Measurements from ENCODE around the gene CLEC10A.
"Not testable (repeated sequence)": the region's sequence is repeated elsewhere in the genome, so short reads cannot be mapped to it uniquely, and the experiment has no call there.

CLEC10A gene

DNA sequence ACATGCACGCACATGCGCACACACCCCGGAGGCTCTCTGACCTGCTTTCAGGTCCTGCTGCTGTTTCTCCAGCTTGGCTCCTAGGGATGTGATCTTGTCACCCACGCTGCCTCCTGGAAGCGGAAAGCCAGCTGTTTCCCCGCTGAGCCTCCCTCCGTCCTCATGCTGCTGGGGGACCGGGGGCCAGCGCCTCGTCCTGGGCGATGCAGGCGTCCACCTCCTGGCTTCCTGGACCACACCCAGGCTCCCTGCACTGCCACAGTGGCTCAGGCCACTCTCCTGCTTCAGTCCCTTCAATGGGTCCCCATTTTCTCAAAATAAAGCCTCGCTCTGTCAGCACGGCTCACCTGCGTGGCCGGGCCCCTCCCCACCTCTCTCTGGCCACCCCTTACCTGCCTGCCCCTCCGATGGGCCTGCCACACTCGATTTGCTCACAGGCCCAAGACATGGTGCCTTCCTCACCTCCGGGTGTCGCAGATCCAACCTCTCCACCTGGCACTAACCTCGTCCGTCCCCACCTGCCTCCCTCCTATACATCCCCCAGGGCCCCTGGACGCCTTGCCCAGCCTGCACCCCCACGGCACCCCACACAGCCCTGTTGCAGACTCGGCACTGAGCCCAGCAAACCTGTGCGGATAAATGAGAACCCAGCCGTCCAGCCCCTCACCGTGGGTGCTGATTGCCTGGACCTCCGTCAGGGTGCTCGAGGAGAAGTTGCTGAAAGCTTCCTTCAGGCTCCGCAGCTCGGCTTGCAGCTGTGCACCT, 27.9 kb upstream of the CLEC10A start:
- no peak for DNase-seq

DNA sequence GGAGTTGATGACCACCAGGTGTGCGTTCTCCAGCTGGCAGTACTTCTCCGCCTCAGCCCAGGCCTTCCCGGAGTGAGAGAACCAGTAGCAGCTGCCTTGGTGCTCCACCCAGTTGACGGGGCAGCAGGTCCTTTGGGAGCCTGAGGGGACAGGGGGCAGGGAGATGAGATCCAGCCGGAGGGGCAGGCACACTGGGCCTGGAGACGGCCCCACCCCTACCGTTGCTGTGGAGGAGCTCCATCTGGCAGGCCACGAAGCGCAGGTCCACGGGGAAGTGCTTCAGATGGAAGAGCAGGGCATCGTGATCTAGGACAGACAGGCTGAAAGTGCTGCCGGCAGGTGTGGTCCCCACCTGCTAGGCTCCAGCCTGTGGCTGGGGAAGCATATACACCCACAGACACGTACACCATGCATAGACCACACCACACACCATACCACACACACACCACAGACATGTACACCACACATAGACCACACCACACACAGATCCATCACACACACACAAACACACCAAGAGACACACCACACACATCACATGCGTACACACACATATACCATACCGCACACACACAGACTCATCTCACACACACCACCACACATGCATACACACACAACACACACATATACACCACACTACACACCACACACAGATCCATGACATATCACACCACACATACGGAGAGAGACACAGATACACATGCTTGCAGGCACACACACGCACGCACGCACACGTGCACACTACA, 27.1 kb upstream of the CLEC10A start:
- DNase-seq = no peak

DNA sequence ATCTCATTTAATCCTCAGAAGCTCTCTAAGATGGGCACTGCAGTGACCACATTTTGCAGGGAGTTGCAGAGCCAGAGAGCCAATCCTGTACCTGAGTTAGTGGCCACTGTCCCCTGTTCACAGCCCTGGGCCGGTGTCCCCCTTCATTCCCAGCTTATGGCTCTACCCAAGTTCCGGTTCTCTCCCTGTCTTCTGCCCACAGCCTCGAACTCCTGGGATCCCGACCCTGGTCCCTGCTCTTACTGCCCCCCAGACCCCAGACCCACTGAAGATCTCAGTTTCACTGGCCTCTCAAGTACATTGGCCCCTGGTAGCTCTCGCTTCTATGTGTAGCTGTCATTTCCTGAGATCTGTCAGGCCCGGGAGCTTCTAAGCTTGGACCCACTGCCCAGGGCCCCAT, 22.4 kb upstream of the CLEC10A start:
- no peak for DNase-seq

DNA sequence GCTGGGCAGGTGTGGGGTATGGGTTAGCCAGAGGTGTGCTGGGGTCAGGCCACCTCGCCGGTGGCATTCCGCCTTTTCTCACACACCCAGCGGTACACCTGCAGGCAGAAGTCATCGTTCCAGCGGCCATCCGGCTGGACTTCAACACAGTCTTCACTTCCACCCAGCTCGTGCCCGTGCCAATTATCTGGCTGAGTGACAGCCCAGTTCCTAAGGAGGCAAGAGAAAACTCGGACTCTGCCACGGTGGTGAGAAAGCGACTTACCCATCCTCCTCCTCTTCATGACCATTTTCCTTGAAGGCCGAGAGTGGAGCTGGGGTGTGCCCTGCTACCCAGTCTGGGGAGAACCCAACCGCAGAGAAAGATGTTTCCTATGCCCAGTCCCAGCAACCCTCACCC, 21.5 kb upstream of the CLEC10A start:
- no peak for DNase-seq

DNA sequence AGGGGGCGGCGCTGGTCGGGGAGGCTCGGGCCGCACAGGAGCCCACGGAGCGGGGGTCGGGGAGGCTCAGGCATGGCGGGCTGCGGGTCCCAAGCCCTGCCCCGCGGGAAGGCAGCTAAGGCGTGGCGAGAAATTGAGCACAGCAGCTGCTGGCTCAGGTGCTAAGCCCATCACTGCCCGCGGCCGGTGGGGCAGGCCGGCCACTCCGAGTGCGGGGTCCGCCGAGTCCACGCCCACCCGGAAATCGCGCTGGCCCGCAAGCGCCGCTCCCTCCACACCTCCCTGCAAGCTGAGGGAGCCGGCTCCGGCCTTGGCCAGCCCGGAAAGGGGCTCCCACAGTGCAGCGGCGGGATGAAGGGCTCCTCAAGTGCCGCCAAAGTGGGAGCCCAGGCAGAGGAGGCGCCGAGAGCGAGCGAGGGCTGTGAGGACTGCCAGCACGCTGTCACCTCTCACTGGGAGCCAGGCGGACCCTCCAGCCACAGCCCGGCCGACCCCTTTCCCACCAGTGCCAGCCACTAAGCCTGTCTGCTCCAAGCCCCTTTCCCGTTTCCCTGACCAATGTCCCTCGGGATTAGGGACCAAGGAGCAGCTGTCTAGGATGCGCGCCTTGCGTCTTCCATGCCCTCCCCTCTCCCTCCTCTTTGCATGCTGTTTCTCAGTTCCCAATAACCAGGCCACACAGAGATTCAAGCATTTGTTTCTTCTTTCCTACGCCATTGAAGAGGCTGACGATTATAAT, 20.8 kb upstream of the CLEC10A start:
- DNase-seq = not testable (repeated sequence)

DNA sequence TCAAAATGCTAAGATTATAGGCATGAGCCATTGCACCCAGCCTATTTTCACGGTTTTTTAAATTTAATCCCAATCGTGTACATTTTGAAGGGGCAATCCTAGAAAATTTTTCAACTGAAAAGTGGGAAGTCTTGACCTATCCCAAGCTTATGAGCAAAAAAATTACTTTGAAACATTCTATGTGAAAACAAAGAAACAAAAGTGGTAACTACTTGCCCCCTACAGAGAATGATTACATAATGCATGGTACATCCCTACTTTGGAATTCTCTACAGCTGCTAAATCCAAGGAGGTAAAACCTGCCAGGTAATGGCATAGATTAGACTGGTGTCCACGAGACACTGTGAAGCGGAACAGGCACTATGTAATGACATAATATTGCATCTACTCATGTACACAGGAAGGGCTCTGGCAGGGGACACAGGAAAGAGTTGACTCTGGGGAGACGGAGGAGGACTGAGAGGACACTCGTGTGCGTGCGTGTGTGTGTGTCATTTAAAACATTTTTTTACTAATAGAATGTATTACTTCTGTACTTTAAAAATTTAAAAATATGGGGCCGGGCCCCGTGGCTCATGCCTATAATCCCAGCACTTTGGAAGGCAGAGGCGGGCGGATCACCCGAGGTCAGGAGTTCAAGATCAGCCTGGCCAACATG, 18.9 kb upstream of the CLEC10A start:
- DNase-seq = no peak

DNA sequence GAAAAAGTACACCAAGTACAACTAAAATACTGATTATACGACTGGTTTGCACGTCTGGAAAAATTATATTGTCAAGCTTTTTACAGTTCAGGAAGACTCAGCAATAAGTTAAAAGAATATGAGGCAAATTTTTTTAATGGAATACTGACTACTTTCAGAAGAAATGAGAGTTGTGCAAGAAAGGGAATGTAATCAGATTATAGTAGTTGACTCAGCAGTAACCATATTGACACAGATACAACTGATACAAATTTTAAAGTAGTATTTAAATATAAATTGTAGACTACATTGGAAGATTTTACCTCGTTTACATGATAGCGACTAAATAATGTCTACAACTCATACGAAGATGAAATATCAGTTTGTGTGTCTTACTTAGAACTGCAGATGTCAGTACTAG, 17.9 kb upstream of the CLEC10A start:
- DNase-seq = no peak

DNA sequence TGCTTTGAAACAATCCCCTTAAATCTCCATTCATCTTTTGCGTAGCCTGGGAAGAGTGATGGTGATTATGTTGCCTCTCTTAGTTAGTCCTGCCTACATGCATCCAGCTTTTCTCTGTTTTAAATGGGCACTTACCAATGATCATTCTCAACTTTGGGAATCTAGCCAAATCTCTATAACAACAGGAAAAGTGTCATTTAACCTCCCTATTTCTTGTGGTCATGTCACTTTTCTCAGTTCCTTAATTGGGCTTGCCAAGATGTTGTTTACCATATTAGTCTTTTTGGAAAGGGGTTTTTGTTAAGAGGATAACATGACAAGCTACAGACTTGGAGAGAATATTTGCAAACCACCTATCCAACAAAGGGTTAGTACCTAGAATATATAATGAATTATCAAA, 15.6 kb upstream of the CLEC10A start:
- DNase-seq = no peak

DNA sequence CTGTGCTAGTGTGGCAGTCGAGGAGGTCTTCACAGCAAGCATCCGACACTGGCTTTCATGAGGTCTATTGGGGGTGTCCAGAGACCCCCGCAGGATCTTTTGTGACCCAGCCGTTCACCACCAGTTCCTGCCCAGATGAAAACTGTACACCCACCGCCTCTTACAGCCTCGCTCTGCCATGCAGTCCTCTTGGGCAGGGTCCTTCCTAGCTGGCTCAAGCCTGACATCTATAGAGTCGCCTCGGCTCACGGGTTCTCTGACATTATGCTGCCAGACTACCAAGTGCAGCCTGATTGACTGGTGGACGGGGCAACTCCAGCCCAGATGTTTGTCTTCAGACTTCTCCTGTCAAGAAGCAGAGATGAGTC, 14.6 kb upstream of the CLEC10A start:
- no peak for DNase-seq

DNA sequence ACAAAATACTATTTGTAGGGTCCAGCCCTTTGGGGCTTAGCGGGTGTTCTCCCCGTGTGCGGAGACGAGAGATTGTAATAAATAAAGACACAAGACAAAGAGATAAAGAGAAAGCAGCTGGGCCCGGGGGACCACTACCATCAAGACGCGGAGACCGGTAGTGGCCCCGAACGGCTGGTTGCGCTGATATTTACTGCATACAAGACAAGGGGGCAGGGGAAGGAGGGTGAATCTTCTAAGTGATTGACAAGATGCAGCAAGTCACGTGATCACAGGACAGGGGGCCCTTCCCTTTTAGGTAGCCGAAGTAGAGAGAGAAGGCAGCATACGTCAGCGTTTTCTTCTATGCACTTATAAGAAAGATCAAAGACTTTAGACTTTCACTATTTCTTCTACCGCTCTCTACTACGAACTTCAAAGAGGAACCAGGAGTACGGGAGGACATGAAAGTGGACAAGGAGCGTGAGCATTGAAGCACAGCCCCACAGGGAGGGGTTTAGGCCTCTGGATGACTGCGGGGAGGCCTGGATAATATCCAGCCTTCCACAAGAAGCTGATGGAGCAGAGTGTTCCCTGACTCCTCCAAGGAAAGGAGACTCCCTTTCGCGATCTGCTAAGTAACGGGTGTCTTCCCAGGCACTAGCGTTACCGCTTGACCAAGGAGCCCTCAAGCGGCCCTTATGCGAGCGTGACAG, 11.4 kb upstream of the CLEC10A start:
- not testable (repeated sequence) for DNase-seq

DNA sequence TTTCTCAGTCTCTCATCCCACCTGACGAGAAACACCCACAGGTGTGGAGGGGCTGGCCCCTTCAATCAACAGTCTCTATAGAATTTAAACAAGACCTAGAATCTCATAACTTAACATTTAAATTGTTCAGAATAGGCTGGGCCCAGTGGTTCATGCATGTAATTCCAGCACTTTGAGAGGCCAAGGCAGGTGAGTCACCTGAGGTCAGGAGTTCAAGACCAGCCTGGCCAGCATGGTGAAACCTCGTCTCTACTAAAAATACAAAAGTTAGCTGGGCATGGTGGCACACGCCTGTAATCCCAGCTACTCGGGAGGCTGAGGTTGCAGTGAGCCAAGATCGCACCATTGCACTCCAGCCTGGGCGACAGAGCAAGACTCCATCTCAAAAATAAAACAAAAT, 9.5 kb upstream of the CLEC10A start:
- DNase-seq = not testable (repeated sequence)

DNA sequence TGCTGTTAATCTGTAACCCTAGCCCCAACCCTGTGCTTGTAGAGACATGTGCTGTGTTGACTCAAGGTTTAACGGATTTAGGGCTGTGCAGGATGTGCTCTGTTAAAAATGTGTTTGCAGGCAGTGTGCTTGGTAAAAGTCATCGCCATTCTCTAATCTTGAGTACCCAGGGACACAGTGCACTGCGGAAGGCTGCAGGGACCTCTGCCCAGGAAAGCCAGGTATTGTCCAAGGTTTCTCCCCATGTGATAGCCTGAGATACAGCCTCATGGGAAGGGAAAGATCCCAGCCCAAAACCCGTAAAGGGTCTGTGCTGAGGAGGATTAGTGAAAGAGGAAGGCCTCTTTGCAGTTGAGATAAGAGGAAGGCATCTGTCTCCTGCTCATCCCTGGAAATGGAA, 8.4 kb upstream of the CLEC10A start:
- not testable (repeated sequence) for DNase-seq

DNA sequence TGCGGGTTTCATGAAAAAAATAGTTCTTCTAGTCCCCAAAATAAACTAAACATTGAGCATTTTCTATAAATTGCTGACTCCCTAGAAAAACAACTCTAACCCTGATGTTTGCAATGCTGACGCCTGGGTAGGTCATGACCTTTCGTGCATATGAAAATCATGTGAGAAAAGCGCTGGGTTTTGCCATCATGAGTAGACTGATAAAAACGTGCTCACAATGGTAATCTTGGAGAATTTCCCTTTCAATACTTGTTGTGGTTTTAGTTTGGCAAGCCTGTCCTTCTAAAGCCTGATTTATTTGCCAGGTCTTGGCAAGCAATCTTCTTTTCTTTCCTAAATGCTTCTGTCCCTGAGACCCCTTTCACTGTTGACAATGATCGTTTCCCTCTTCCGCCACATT, 4.0 kb upstream of the CLEC10A start:
- DNase-seq = no peak

DNA sequence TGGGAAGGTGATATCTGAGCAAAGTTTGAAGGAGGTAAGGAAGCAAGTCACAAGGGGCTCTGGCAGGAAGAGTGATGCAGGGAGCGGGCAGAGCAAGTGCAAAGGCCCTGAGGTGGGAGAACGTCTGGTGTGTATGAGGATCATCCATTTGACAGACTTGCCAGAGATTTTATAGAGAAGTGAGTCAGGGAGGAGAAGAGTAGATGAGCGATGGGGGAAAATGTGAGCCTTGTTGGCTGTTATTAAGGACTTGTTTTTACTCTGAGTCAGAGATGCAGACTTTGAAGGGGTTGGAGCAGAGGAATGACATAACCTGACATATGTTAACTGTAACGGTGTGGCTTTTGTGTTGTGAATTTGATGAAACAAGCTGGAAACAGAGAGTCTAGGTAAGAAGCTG, 3.5 kb upstream of the CLEC10A start:
- DNase-seq = no peak

DNA sequence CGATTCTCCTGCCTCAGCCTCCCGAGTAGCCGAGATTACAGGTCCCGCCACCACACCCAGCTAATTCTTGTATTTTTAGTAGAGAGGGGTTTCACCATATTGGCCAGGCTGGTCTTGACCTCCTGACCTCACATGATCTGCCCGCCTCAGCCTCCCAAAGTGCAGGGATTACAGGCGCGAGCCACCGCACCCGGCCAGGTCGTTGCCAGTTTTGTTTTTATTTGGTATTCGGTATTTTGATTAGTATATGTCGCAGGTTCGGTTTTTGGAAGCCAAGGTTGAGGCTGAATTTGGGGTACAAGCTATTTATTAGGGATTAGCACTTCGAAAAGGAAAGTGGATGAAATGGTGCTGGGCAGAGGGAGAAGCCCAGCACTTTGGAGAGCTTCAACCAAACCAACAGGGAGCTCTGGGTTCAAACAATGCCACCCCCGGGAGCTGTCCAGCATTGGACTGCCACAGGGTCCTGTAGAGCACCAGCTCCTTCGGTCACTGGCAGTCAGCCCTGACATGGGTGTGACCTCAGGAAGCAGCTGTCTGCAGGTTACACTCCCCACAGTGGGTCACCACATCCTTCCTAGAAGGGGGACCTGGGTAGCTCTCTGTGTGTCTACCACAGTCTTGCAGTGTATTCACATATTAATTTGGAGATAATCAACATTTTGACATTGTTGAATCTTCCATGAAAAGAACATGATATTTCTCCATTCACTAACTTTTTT, 1.5 kb upstream of the CLEC10A start:
- no peak for DNase-seq

DNA sequence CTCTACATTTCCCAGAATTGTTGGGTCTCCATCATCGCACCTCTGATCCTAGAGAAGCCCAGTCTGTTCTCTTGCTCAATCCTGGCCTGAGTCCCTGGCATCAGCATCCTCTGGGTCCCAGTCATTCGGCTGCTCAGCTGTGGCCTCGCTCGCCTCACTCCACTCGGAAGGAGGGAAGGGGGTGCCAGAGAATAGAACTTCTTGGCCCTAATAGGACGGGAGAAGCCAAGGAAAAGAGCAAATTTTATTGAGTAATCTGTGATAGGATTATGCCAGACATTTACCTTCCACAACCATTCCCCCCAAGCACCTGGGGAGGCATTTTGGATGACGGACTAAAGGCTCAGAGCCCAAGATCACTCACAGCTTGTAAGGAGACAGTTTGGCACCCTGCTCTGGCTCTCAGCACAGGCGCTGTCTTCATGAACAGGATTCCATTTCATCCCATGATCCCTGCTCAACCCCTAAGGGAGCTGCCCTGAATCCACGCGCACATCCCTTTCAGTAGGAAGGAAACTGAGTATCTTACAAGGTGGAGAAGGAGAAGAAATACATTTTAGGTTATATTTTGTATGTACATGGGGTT, 498 bp upstream of the CLEC10A start:
- DNase-seq = no peak

DNA sequence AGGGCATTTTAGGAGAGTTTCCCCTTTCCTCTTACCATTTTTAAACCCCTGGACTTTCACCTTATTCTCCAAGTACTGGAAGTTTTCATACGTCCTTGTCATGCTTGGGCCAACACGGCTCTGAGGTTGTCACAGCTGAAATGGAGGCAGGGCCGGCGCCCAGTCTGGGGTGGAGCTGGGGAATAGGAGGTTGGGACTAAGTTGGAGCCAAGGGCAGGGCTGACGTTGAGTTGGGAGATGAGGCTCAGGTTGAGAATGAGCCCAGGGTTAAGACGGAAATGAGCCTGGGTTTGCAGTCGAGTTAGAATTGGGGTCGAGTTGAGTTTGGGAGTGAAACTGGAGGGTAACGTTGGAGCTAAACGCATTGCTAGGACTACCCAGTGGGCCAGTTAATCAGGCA, 1.3 kb downstream of the CLEC10A start:
- no peak for DNase-seq

DNA sequence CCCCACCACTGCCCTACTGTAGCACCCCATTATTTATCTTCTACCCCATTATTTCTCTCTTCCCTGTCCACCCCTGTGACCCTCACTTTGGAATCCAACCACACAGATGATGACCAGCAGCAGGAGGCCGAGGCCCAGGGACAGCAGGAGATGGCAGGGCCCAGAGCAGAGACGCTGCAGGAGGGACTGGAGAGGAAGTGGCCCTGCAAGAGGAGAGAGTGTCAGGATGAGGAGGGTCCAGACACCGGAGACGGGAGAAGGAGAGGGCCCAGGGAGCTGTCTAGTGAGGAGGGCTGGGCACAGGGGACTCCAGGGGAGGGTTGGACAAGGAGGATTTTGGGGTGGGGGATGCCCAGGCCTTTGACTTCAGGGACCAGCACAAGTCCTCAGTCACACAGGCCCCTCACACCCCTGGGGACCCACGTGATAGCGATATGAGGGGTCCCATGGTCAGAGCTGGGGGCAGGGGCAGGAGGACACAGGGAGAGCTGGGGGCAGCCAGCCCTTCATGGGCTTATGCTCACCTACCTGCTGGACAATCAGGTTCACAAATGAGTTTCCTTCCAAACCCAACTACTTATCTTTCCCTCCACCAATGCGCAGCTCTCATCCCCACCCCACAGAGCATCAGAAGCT, 2.0 kb downstream of the CLEC10A start:
- no peak for DNase-seq

DNA sequence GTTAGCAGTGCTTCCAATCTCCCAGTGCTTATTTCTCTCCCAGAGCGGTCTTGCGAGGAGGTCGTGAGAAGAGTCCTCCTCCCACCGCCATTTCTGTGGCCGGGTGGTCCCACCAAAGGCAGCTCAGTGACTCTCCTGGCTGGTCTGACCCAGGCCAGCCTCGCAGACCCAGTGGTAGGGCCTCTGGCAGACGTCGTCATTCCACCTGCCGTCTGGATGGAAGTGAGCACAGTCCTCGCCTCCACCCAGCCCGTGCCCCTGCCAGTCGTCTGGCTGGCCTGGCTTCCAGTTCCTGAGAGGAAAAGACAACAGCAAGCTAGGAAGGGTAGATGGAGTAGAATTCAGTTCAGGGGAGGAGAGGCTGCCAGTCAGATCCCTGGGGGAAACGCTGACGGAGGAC, 5.1 kb downstream of the CLEC10A start:
- DNase-seq = no peak

DNA sequence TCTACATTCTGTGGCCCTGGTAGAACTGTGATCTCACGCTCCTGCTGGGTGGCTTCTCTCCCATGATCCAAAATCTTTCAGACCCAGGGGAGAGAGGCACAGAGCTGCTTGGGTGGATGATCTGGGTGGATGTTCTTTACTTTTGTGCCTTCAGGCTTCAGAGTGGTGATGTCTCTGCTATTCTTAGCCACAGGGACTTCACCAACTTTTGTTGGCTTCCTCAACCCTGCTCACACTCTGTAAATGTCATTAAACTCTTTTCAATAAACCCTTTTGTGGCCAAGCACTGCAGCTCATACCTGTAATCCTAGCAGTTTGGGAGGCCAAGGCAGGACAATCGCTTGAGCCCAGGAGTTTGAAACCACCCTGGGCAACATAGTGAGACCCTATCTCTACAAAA, 7.6 kb downstream of the CLEC10A start:
- no peak for DNase-seq

DNA sequence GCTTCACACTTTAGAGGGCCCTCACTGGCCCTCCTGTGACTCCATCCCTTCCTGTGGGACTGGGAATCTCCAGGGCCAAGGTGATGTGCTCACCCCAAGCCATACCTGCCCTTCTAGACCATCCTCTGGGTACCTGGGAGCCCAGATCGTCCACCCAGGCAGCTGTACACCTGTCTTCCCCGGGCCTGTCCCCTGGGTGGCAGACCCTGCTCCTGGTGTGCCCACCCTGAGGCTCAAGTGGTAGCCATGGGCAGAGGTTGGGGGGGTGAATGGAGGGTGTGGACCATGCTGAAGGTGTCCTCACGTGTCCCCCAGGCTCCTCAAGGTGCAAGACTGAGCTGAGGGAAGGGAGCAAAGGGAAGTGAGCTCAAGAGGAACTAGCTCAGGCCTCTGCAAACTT, 9.3 kb downstream of the CLEC10A start:
- no peak for DNase-seq

Data from AML-193 (cell line).